ENCODE measurements around the gene CYSRT1.

DNA sequence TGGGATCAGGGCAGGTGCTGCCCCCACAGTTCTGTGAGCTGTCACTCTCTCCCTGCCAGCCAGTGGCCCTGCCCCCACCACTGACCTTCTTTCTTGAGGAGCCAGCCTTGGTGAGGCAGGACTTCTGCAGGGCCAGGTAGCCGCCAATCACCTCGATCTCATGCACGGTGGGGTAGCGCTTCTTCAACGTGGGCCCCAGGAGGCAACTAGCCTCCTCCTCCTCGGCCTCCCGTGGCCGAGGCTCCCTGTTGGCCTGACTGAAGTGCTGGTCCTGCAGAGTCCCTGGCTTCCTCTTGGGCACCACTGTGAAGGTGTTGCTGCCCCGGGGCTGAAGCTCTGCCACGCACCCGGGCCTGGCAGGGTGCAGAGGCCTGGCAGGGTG lies 26.1 kb upstream of the CYSRT1 start:
- TF ChIP-seq EZH2 (IDR thresholded peaks at IDR 0.05): no peak
- TF ChIP-seq, protein P1, sequence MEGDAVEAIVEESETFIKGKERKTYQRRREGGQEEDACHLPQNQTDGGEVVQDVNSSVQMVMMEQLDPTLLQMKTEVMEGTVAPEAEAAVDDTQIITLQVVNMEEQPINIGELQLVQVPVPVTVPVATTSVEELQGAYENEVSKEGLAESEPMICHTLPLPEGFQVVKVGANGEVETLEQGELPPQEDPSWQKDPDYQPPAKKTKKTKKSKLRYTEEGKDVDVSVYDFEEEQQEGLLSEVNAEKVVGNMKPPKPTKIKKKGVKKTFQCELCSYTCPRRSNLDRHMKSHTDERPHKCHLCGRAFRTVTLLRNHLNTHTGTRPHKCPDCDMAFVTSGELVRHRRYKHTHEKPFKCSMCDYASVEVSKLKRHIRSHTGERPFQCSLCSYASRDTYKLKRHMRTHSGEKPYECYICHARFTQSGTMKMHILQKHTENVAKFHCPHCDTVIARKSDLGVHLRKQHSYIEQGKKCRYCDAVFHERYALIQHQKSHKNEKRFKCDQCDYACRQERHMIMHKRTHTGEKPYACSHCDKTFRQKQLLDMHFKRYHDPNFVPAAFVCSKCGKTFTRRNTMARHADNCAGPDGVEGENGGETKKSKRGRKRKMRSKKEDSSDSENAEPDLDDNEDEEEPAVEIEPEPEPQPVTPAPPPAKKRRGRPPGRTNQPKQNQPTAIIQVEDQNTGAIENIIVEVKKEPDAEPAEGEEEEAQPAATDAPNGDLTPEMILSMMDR (IDR thresholded peaks at IDR 0.05): no peak
- no peak for TF ChIP-seq EZH2phosphoT487 (IDR thresholded peaks at IDR 0.05)

All from neural progenitor cell (in vitro differentiated cells).